Kidney tubule cell (primary cell): ENCODE data around the gene C13orf42.

ENCODE experiments used
- DNase-seq: peaks from one replicate; pipeline ENCODE4 v3.0.0-alpha.2; 2018; ENCODE audit warnings: low spot score

C13orf42 gene

DNA sequence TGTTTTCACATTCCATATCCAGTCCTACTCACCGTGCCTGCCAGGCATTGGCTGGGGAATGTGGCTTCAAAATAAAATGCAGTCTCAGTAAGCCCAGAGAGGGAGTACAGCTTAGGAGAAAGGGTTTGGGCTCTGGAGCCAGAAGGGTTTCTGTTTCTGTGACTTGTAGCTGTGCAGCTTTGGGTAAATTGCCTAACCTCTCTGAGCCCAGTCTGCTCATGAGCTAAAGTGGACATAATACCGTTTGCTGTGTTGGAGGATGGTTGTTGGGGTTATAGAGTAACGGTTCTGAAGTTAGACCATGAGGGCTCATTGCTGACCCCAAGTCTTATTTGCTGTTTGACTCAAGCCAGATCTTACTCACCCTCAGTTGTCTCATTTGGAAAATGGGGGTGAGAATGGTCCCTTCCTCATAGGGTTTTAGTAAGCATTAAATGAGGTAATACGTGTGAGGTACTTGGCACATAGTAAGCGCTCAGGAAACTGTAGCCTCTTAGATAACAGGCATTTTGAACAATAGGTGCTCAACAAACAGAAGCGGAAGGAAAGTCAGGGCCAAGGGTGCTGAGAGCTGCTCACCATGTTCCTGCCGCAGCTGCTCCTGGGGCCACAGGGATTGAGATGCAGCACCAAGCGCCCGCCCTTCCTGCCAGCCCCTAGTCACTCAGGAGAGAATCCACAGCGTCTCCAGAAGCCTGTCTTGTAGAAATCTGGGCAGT is 45.5 kb downstream of the C13orf42 start:
- no peak for DNase-seq

- no peak for DNase-seq
These were observed 46.3 kb downstream of the C13orf42 start for GRCh38 chr13:51064753-51065152.

- DNase-seq = no peak
These were observed 47.2 kb downstream of the C13orf42 start for GRCh38 chr13:51063909-51064308.

- DNase-seq = no peak
These were observed 52.5 kb downstream of the C13orf42 start for GRCh38 chr13:51058461-51059167.

GRCh38 chr13:51057906-51058305 is 53.2 kb downstream of the C13orf42 start:
- no peak for DNase-seq

DNA sequence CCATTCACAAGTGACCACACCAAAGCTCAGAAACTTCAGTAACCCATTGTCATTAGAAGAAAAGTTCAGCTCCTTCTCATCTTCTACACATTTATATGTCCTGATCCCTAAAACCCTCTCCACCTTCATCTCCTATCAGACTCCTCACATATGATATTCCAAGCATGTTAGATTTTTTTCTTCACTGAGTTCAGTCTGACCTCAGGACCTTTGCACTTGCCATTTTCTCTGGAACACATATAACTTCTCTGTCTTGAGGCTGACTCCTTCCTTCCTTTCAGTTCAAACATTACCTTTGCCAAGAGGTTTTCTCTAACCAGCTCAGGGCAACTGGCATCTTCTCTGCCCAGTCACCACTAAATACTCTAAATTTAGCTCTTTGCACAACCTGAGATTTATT is 54.1 kb downstream of the C13orf42 start:
- DNase-seq = no peak

DNA sequence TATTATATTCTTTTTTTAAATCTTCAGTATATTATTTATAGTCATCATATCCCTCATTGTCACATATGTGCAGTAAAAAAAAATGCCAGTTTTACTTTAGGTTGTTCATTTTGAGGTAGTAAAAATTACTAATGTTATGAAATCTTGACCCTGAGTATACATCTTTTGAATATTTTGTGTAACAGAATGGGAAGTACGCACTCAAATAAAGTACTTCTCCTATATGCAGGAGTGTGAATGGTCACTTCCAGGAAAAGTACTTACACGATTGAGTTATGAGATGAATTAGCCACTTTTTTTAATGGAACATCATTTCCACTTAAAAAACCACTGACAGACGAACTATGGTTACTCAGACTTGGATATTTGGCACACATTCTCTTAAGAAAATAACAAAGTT is 58.5 kb downstream of the C13orf42 start:
- no peak for DNase-seq

DNA sequence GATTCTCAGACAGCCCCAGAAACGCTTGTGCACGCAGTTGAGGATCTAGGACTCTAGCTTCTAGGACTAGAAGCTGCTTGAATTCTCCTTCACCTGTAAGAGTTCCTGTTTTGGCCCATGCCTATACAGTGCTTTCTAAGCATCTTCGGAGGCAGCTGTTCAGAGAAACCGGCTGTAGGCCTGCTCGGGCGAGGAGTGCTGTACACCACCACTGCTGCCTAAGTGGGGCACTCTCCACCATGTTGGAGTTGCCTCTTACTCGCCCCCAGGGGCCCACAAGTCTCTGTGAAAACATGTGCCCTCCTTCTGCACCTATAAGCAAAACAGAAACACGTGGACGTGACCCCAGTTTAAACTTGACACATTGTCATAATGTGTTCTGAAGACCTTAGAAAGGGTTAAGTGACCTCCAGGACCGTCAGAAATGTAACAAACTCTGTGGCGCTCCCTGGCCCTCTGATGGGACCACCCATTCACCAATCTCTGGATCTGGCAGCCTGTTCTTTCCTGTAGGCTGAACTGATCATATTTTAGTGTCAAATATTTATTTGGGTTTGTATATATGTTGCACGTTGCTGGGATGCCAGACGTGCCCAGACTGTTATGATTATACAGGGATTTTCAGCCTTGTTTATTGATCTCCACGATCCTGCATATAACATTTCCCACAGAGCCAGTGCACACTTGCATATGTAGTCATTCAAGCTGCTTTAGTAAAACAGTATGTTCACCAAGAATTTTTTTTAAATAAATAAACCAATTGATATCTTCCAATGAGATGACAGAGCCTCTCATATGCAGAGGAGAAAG is 60.8 kb downstream of the C13orf42 start:
- no peak for DNase-seq

GRCh38 chr13:51048616-51049015 is 62.5 kb downstream of the C13orf42 start:
- no peak for DNase-seq

GRCh38 chr13:51048166-51048461 is 63.0 kb downstream of the C13orf42 start:
- no peak for DNase-seq

DNA sequence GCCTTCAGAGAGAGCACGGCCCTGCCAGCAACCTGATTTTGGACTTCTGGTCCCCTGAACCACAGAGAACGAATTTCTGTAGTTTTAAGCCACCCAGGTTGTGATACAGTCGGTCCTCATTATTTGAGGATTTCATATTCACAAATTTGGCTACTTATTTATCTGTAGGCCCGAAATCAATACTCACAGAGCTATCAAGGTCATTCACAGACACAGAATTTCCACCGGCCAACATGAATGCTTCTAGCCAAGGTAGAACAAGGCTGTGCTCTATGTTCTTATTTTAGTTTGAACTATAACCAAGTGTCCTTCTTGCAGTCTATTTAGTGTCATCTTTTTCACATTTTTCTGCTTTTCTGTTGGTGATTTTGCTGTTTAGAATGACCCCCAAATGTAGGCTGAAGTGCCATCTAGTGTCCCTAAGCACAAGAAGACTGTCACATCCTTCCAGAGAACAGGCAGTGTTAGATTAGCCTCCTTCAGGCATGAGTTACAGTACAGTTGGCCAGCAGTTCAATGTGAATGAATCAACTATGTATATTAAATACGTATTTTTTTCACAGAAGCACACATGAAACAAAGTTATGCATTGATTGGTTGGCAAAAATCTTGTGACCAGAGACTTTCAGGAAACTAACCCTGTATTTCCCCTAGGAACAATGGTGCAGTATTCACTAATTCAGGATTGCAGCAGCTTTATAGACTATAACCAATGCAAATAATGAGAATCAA is 63.5 kb downstream of the C13orf42 start:
- no peak for DNase-seq

DNA sequence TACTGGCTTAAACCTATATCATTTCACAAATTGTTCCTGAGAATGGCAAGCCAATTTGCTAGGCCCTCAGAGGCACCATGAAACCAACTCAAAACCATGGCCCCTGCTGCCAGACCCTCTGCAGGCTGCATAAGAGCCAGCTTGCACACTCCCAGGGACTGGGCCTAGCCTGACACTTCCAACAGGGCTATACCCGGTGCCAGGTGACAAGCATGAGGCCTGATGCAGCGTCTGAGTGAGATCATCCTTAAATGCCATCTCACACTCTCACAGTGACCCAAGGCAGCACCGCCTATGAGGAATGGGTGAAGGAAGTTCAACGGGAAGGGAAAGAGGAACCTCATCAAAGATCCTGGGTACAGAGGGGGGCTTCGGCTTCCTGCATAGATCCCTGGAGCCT is 65.6 kb downstream of the C13orf42 start:
- no peak for DNase-seq

DNA sequence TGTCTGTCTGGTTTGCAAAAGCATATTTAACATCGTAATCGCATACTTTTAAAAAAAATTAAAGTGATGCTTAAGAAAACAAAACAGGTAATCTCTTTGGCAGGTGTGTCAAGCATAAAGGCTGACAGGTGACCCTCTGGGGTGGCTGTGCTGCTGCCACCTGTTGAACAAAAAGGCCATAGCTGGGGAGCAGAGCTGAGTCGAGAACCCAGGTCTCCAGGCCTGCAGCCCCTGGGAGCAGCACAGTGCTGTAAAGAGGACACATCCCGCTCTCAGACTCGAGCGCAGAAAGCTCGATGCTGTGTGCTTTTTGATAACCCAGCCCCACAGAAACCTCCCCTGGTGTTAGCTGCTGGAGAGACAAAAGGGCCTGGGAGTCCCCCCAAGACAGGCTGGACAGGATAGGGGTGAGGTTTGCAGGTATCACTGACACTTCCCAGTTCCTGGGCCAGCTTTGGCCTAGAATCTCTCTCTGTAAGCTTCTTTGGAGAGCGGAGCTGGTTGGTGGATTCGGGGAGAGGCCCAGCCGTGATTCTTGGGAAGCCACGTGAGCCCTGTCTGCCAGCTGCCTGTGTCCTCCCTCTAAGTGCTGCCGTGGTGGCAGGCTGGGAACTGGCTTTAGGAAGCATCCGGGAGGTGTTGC is 66.9 kb downstream of the C13orf42 start:
- DNase-seq = no peak

GRCh38 chr13:51043310-51043709 is 67.8 kb downstream of the C13orf42 start:
- DNase-seq = no peak

DNA sequence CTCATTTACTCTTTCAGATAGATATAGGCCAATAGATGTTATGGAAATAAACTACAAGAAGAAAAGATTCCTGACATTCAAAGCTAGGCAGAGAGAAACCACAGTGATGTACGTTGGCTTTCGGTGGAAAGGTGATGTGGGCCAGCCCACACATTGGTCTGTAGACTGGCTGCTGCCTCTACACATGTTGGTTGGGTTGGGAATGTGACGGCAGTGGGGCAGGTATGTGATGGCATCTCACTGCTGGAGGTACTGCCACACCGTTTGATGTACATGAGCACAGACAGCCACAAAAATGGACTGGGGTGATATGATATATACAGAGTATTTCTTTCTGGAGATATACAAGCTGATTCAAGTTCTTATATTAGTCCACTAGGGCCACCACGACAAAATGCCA is 69.4 kb downstream of the C13orf42 start:
- DNase-seq = no peak

GRCh38 chr13:51041126-51041525 is 69.9 kb downstream of the C13orf42 start:
- no peak for DNase-seq

DNA sequence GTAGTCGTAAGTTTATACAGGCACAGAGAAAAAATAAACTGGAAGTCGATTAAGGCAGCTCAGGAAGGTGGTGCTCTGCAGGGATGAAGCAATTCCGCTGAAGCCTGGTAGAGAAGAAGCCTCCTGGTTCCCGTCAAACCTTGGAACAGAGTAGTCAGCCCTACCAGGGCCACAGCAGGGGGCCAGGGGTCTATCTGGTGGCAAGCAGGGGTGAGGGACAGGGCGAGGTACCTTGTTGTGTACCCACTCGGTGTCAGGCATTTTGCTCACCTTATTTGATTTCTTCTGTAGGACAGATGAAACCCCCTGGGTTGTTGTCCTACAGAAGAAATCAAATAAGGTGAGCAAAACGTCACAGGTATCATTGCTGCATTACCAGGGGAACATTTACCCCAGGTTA is 70.6 kb downstream of the C13orf42 start:
- no peak for DNase-seq

DNA sequence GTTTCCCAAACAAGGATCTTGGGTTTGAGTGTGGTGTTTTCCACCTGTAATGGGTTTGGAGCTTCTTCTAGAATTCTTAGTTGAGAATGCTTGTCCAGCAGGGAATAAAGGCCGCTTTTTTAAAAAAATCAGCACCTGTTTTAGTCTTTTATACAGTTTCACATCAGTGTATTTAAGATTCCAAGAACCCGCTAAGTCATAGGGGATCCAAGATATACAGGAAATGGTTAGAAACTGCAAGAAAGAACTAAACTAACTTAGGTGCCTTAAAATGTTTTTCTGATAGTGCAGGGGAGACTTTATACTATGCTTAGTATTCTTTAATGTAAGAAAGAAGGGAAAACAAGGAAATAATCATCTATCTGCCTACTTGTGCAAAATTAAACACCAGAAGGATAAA is 74.7 kb downstream of the C13orf42 start:
- no peak for DNase-seq

- DNase-seq = no peak
These were observed 75.1 kb downstream of the C13orf42 start for GRCh38 chr13:51035978-51036377.

DNA sequence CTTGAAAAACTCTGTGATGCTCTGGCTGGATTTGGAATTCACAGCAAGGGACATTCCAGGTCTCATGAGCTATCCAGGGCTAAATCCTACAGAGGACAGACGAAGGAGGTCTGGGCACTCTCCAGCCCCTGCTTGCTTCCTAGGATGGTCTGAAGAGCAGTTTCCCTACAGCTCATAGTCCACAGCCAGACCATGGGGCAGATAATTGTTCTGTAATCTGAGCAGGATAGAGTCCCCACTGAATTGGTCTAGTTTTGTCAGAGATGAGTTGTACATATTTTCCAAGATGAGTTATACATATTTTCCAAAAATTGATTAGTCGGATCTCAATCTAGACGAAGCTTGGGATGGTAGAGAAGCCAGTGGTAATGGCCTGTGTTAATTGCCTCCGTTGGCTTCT is 75.6 kb downstream of the C13orf42 start:
- DNase-seq = no peak

DNA sequence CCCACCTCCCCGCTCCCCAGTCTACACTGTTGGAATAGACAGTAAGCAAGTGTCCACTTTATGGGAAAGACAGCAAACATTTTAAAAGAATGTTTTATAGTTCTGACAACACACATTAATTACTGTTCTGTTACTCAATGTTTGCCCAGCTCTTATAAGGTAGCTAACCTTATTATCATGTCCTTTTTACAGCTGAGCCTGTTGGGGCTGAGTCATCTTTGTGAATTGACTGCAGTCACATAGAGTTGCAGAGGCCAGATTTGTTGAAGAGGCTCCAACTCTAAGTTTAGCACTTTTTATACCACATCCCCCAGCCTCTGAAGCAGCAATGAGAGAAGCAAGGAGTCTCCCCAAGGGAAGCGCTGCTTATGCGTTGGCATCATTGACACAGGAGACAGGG is 76.2 kb downstream of the C13orf42 start:
- no peak for DNase-seq
